Erythroblast (primary cell): ENCODE data around the gene SIL1.

Experiments
- GATA1 ChIP-seq: IDR thresholded peaks from 2 replicates; pipeline ENCODE4 v1.6.1; 2011; ENCODE audit warnings: low read depth, mild to moderate bottlenecking, control low read depth, low read length, moderate library complexity
- POLR2A ChIP-seq: IDR thresholded peaks from 2 replicates; pipeline ENCODE4 v1.6.1; 2011; ENCODE audit warnings: mild to moderate bottlenecking, low read length

GRCh38 chr5:138948471-138949222 is 249.5 kb downstream of the SIL1 start:
- TF ChIP-seq POLR2A (no peak), GATA1 (no peak)
